ENCODE results near the gene LRRC61.
"Not testable (repeated sequence)": the region's sequence is repeated elsewhere in the genome, so short reads cannot be mapped to it uniquely, and the experiment has no call there.

The LRRC61 gene

DNA sequence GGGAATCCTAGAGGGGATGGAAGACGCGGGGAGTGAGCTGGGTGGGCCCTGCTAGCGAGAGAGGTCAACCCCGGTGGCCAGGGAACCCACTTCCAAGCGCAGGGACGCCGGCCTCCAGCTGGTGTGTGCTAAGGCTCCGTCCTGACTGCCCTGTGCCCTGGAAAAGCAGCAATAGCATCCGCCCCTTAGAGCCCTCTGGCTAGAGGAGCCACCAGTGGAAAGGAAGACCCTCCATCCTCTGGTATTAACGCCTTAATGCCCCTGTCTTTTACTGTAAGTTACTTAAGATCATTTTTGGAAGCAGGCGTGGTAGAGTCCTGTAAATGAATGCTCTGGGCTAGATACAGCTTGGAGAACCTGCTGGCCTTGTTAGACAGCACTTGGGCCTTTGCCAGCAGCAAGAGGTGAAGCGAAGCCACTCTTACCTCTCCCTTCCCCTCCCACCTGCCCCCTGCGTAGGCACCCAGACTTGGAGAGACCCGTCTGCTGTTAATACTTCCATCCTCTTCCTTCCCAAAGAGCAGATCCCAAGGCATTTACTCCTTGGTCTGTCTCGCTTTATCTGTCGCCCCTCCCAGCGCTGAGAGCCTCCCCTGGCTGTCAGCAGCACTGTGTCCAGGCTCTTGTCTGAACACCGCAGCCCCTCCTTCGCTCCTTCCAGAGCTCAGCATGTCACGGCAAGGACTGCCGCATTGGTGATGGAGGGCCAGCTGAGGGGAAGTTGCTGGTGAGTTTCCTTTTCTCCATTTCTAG is 50.1 kb downstream of the LRRC61 start:
- peak; percentile 88 for DNase-seq

DNA sequence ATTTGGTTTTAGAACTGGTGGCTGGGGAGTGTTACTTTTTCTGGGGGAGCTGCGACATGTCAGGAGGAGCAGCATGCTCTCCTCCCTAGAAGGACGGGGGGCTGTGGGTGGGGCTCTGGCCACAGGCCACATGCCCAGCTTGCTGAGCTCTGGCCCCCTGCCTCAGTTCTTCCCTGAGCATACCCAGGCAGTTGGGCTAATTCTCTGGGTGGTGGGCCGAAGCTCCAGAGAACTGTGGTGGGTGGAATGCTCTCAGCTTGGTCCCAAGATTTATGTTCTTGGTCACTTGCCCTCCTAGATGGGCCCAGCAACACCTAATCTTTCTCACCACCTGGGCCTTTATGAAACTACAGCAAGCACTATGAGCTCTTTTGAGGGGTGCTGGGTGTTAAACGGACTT is 50.9 kb downstream of the LRRC61 start:
- no peak for DNase-seq

GRCh38 chr7:150374472-150374871 is 51.3 kb downstream of the LRRC61 start:
- DNase-seq, result no peak

- no peak for DNase-seq
Observed at GRCh38 chr7:150375662-150376521, 52.7 kb downstream of the LRRC61 start.

- no peak for DNase-seq
Observed at GRCh38 chr7:150376560-150376959, 53.4 kb downstream of the LRRC61 start.

GRCh38 chr7:150377196-150377595 is 54.0 kb downstream of the LRRC61 start:
- DNase-seq, result no peak

- DNase-seq, result no peak
Observed at GRCh38 chr7:150377635-150378034, 54.5 kb downstream of the LRRC61 start.

DNA sequence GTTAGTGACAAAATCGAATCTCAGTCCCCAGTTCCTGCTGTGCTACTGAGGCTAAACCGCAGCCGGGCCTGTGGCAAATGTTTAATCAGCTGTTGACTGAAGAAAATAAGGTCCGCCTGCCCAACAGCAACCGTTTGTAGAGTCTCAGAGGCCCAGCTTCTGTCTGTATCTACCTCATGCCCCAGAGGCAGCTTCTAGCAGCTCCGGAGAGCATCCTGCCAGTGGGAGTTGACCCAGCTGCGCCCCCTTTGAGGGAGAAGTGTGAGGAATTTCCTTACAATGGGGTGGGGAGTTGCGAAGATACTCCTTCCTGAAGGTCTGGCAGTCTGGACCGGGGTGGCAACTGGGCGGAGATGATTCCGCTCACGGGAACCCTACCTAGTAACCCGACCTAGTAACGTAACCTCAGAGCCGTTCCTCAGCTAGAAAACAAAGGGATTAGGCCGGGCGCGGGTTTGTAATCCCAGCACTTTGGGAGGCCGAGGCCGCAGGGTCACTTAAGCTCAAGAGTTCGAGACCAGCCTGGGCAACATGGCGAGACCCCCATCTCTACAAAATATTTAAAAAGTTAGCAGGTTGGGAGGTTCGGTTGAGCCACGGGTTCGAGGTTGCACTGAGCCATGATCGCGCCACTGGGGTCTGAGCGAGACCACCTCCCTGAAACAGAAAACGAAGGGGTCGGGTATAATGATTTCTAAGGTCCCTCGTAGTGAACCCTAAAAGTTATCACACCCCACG is 55.1 kb downstream of the LRRC61 start:
- peak; percentile 19 for DNase-seq

GRCh38 chr7:150378853-150379440 is 55.8 kb downstream of the LRRC61 start, which contains the start of gene ZNF775:
Gene ZNF775, plus strand, starts transcription at chr7:150379330. Its CDS starts 9,141 bp downstream, at chr7:150388471.
- DNase-seq, result peak; percentile 85

GRCh38 chr7:150379441-150380379 is 56.6 kb downstream of the LRRC61 start:
- DNase-seq, result peak; percentile 10

DNA sequence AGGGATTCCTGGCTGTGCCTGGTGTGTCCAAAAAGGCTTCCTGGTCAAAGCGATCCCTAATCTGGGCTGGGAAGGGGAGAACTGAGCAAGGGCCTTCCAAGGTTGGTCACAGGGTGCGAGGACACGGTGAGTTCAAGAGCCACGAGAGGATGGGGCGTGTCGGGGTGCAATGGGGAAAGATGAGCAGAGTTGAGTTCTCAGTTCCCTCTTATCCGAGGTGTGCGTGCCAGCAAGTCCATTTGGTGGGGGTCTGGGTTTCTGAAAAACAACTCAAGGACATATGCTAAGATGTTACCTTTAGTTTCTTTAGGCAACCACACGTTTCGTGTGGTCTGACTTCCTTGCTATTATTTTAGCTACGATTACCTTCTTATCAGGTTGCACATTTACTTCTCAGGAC is 57.3 kb downstream of the LRRC61 start:
- DNase-seq, result no peak

DNA sequence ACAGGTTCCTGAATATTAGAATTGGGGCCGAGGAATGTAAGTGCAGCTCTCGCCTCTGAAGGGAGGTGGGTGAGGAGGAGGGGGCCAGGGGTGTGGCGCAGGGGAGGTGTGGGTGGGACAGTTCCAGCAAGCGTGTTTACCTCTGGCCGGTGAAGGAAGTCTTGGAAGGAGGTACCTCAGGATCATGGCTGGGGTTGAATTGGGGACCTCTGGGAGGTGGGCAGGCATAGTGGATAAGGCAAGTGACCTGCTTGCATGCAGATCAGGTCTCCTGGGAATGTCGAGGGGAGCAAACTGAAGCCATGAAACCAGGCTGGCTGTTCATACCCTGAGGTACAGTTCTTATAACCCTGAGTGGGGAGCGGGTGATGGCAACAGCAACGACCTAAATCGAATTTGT is 57.9 kb downstream of the LRRC61 start:
- no peak for DNase-seq

GRCh38 chr7:150381785-150382122 is 58.6 kb downstream of the LRRC61 start:
- DNase-seq, result no peak

DNA sequence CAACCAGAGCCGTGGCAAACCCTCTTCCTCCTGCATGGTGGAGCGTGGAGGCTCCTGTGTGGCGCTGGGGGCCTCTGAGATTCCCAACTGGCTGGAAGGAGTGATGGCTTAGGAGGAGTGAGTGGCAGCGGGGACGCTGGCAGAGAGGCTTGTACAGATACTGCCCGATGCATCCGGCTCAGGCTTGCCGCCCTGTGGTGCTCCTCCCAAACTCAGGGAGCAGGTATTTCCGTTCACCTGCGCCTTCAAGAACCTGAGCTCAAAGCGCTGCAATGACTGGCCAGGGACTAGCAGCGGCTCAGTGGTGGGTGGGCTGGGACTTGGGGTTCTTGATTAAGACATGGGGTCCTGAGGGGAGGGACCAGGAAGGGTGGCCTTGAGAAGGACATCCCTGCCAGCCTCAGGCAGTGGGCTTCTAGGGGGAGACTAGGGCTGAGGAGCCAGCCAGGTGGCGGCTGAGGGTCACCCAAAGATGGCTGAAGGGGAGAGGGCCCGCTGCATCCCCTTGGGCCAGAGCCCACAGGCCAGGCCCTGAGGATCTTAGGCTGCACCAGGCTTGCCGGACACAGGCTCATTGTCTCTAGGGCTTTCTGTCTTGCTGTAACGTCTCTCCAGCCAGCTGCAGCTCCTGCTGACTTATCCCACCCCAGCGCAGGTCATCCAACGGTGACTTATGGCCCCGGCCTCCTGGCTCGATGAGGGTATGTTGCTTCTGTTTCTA is 59.1 kb downstream of the LRRC61 start:
- no peak for DNase-seq

DNA sequence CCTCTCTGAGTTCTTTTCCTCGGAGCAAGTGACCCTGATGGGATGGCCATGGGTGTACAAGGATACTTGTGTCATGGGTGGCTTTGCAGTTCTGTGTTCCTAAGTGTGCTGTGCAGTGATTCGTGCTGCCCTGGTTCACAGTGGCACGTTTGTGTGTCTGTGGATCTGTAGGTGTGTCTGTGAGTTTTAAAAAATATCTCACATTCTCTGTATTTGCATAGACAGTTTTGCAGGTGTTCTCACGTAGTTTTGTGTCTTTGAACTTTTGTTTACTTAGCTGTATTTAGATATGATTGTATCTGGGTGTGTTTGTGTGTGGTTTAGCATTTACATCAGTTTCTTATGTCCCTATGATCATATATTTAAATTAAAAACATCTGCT is 59.7 kb downstream of the LRRC61 start:
- no peak for DNase-seq

DNA sequence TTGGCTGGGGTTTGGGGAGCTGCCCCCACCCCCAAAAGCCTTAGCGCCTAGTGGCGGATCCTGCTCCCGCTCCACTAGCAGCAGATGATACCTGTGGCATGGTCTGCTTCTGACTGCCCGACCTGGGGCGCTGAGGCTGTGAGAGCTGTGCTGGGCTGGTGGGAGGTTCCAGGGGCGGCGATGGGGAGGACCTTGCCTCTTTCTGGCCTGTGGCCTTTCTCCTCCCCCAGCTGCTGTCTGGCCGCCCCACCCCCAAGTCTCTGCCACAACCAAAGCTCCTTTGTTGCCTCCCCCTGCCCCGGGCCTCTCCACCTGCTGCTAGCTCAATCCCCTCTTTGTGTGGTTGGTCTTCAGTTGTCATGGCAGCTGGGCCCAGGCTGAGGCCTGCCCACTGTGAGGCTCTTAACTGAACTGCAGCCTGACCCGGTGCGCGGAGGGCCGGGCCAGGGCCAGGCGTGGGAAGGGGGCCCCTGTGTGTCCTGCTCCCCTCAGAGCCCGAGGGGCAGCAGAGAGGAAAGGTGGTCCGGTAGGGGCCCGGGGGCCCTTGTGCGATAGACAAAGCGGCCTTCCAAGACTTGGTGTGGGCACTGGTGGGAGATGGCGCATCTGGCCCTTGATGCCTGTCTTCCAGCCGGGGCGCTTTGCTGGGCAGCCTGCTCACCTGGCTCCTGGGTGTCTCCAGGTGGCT is 60.7 kb downstream of the LRRC61 start:
- DNase-seq, result peak; percentile 84

GRCh38 chr7:150384406-150385301 is 61.5 kb downstream of the LRRC61 start:
- DNase-seq, result no peak

GRCh38 chr7:150385302-150385723 is 62.2 kb downstream of the LRRC61 start:
- DNase-seq, result no peak

DNA sequence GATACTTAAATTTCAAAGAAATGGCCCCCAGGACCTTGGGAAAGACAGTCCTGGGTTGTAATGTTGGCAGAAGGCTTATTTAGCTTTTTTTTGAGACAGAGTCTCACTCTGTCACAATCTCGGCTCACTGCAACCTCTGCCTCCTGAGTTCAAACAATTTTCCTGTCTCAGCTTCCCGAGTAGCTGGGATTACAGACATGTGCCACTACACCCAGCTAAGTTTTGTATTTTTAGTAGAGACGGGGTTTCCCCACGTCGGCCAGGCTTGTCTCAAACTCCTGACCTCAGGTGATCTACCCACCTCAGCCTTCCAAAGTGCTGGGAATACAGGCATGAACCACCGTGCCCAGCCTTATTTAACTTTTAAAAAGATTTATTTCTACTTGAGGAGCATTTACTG is 62.7 kb downstream of the LRRC61 start:
- not testable (repeated sequence) for DNase-seq

Data from DMS79 (cell line).